ENCODE results near the gene HSF4.
A peak's percentile ranks its signal among the peaks of the same experiment; 100 is the strongest.

DNA sequence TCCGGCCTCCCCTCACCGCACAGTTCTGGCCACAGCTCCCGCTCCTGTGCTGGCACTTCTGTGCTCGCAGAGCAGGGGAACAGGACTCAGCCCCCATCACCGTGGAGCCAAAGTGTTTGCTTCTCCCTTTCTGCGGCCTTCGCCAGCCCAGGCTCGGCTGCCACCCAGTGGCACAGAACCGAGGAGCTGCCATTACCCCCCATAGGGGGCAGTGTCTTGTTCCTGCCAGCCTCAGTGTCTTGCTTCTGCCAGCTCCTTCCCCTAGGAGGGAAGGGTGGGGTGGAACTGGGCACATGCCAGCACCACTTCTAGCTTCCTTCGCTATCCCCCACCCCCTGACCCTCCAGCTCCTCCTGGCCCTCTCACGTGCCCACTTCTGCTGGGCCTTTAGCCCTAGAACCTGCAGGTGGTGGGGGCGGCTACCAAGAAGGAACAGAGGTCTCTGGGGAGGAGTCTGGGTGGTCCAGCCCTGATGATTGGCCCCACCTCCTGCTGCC lies 33.7 kb downstream of the HSF4 start:
- TF ChIP-seq, protein P1, sequence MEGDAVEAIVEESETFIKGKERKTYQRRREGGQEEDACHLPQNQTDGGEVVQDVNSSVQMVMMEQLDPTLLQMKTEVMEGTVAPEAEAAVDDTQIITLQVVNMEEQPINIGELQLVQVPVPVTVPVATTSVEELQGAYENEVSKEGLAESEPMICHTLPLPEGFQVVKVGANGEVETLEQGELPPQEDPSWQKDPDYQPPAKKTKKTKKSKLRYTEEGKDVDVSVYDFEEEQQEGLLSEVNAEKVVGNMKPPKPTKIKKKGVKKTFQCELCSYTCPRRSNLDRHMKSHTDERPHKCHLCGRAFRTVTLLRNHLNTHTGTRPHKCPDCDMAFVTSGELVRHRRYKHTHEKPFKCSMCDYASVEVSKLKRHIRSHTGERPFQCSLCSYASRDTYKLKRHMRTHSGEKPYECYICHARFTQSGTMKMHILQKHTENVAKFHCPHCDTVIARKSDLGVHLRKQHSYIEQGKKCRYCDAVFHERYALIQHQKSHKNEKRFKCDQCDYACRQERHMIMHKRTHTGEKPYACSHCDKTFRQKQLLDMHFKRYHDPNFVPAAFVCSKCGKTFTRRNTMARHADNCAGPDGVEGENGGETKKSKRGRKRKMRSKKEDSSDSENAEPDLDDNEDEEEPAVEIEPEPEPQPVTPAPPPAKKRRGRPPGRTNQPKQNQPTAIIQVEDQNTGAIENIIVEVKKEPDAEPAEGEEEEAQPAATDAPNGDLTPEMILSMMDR (IDR thresholded peaks at IDR 0.05; ENCODE audit: poor library complexity): peak; percentile 43
- TF ChIP-seq EZH2 (IDR thresholded peaks at IDR 0.05; ENCODE audit: borderline replicate concordance): no peak

Measured in hepatocyte (in vitro differentiated cells).